ENCODE measurements around the gene JAG2.

Gene JAG2

GRCh38 chr14:105097794-105098127 lies 70.8 kb downstream of the JAG2 start:
- Mint-ChIP-seq H3K4me1 (peaks cover 26% of the 10 kb centered on the region), H3K4me3 (no peak overlapping the region), H3K36me3 (no peaks in the 10 kb centered on the region), H3K9me3 (peaks cover 3% of the 10 kb centered on the region), H3K27ac (no peak overlapping the region)
- ATAC-seq (no peak), DNase-seq (ENCODE audit: low spot score in 2 of 2) (no peak)

- Mint-ChIP-seq H3K27ac (peak overlapping the region; percentile 64), H3K9me3 (peaks cover 3% of the 10 kb centered on the region), H3K4me3 (no peak overlapping the region), H3K36me3 (no peaks in the 10 kb centered on the region), H3K4me1 (peaks cover 32% of the 10 kb centered on the region)
- DNase-seq (ENCODE audit: low spot score in 2 of 2) (no peak), ATAC-seq (no peak)
Measured at GRCh38 chr14:105096206-105096875, 72.2 kb downstream of the JAG2 start.

GRCh38 chr14:105095236-105095805 lies 73.3 kb downstream of the JAG2 start:
- H3K36me3 Mint-ChIP-seq = no peaks in the 10 kb centered on the region
- peaks cover 37% of the 10 kb centered on the region for H3K4me1 Mint-ChIP-seq
- ATAC-seq = no peak
- H3K27ac Mint-ChIP-seq = no peak overlapping the region
- no peak for DNase-seq (ENCODE audit: low spot score in 2 of 2)
- H3K4me3 Mint-ChIP-seq = no peak overlapping the region
- H3K9me3 Mint-ChIP-seq = peaks cover 3% of the 10 kb centered on the region

GRCh38 chr14:105094193-105094907 lies 74.2 kb downstream of the JAG2 start:
- ATAC-seq (no peak), DNase-seq (ENCODE audit: low spot score in 2 of 2) (no peak)
- Mint-ChIP-seq H3K4me1 (peaks cover 33% of the 10 kb centered on the region), H3K36me3 (no peaks in the 10 kb centered on the region), H3K27ac (peak overlapping the region; percentile 85), H3K4me3 (peak overlapping the region; percentile 77), H3K9me3 (no peaks in the 10 kb centered on the region)

GRCh38 chr14:105093431-105094192 lies 75.0 kb downstream of the JAG2 start:
- Mint-ChIP-seq H3K27ac (peak overlapping the region; percentile 85), H3K4me1 (peaks cover 33% of the 10 kb centered on the region), H3K9me3 (no peaks in the 10 kb centered on the region), H3K36me3 (no peaks in the 10 kb centered on the region), H3K4me3 (peak overlapping the region; percentile 77)
- DNase-seq (ENCODE audit: low spot score in 2 of 2) = peak; percentile 75 to 93
- ATAC-seq = peak; percentile 80

GRCh38 chr14:105093038-105093430 lies 75.5 kb downstream of the JAG2 start:
- H3K4me1 Mint-ChIP-seq = peaks cover 33% of the 10 kb centered on the region
- peak overlapping the region; percentile 90 for H3K27ac Mint-ChIP-seq
- H3K36me3 Mint-ChIP-seq = no peaks in the 10 kb centered on the region
- no peaks in the 10 kb centered on the region for H3K9me3 Mint-ChIP-seq
- DNase-seq (ENCODE audit: low spot score in 2 of 2) (peak; percentile 64 to 84), ATAC-seq (peak; percentile 60)
- peak overlapping the region; percentile 77 for H3K4me3 Mint-ChIP-seq

- peaks cover 33% of the 10 kb centered on the region for H3K4me1 Mint-ChIP-seq
- H3K4me3 Mint-ChIP-seq = peak overlapping the region; percentile 77
- peak overlapping the region; percentile 90 for H3K27ac Mint-ChIP-seq
- H3K36me3 Mint-ChIP-seq = no peaks in the 10 kb centered on the region
- DNase-seq (ENCODE audit: low spot score in 2 of 2) = no peak
- no peaks in the 10 kb centered on the region for H3K9me3 Mint-ChIP-seq
- no peak for ATAC-seq
Measured at GRCh38 chr14:105092171-105093037, 76.2 kb downstream of the JAG2 start.

GRCh38 chr14:105091517-105092170 lies 76.9 kb downstream of the JAG2 start:
- peak overlapping the region; percentile 77 for H3K4me3 Mint-ChIP-seq
- peak overlapping the region; percentile 37 for H3K27ac Mint-ChIP-seq
- no peak for DNase-seq (ENCODE audit: low spot score in 2 of 2)
- H3K4me1 Mint-ChIP-seq = peaks cover 31% of the 10 kb centered on the region
- H3K9me3 Mint-ChIP-seq = no peaks in the 10 kb centered on the region
- H3K36me3 Mint-ChIP-seq = no peaks in the 10 kb centered on the region
- ATAC-seq = no peak

- Mint-ChIP-seq H3K4me3 (no peak overlapping the region), H3K4me1 (peaks cover 30% of the 10 kb centered on the region), H3K36me3 (peaks cover 5% of the 10 kb centered on the region), H3K9me3 (no peaks in the 10 kb centered on the region), H3K27ac (peak overlapping the region; percentile 69)
- ATAC-seq = no peak
- DNase-seq (ENCODE audit: low spot score in 2 of 2) = no peak
Measured at GRCh38 chr14:105091054-105091516, 77.5 kb downstream of the JAG2 start.

Data from stimulated activated effector memory CD8-positive, alpha-beta T cell treated with anti-CD3 and anti-CD28 coated beads, Interleukin-12 subunit alpha, Interleukin-12 subunit beta, amount 100 ng/mL, for 72 hours (primary cell).